Subcutaneous adipose tissue (tissue), 4 donors: ENCODE measurements around the gene DEDD. TPM values are rescaled to one million over a fixed set of nuclear protein-coding genes. Genes with fewer than 3 reads are reported as not detected.

Source experiments
- CTCF ChIP-seq: fragments of 450-650 bp; IDR thresholded peaks from one replicate; pipeline ENCODE4 v1.5.1; 2016; ENCODE audit warnings: low read depth, mild to moderate bottlenecking, control low read depth, antibody characterized with exemption, moderate library complexity
- small RNA-seq: library from RNA; depleted of rRNA; stranded (forward); fragments of <200 nt; gene quantifications from one replicate; pipeline ENCODE3, GENCODE V24; 2016
- total RNA-seq, 4 donors: library from RNA; depleted of rRNA; stranded (reverse); fragments of >200 nt; gene quantifications; one replicate each; pipeline ENCODE4 v1.1.0, GENCODE V29; 2016

The DEDD gene
- total RNA-seq, 4 donors from 2014 or later, result 25.2 to 36.8 (median 36.4) TPM

- TF ChIP-seq CTCF, result no peak
Measured at GRCh38 chr1:161074676-161075368, 57.6 kb downstream of the DEDD start.

- no peak for TF ChIP-seq CTCF
Measured at GRCh38 chr1:161073474-161074121, 58.9 kb downstream of the DEDD start.

- TF ChIP-seq CTCF, result no peak
Measured at GRCh38 chr1:161072751-161073449, 59.6 kb downstream of the DEDD start.

GRCh38 chr1:161071886-161072371 lies 60.5 kb downstream of the DEDD start:
- TF ChIP-seq CTCF, result no peak

Small RNA genes within 50 kb of the gene (small RNA-seq; reads per million reads assigned to genes)
- gene RF01225, result not detected

Other genes starting within 250 kb of the DEDD start
- gene ITLN1, start 247.5 kb downstream of the DEDD start, total RNA-seq, result 100 to 1,000 TPM in 1 of 4 donors, not detected in 3; 145 TPM
- gene ITLN2, start 177.9 kb downstream of the DEDD start, total RNA-seq, result not detected
- gene F11R, start 111.5 kb downstream of the DEDD start, total RNA-seq, result 100 to 1,000 TPM in 1 of 4 donors, 10 to 100 TPM in 3; 38.6 to 133 (median 51.5) TPM
- 10 to 100 TPM in 3 of 4 donors, 1 to 10 TPM in 1; 8.6 to 65.4 (median 43.8) TPM for gene TSTD1, start 93.7 kb downstream of the DEDD start, total RNA-seq
- 10 to 100 TPM; 40.1 to 81.4 (median 74.9) TPM for gene USF1, start 86.7 kb downstream of the DEDD start, total RNA-seq
- gene ARHGAP30, start 62.8 kb downstream of the DEDD start, total RNA-seq, result 10 to 100 TPM in 3 of 4 donors, 1 to 10 TPM in 1; 6.0 to 46.9 (median 17.6) TPM
- gene NECTIN4, start 43.1 kb downstream of the DEDD start, total RNA-seq, result 1 to 10 TPM in 1 of 4 donors, under 1 TPM in 1, not detected in 2; 0.22 to 2.4 TPM
- gene KLHDC9, start 34.3 kb downstream of the DEDD start, total RNA-seq, result 1 to 10 TPM in 2 of 4 donors, under 1 TPM in 1, not detected in 1; 0.68 to 4.8 (median 1.7) TPM
- gene PFDN2, start 14.6 kb downstream of the DEDD start, total RNA-seq, result 10 to 100 TPM; 35.0 to 57.1 (median 42.5) TPM
- 10 to 100 TPM; 20.4 to 41.1 (median 35.3) TPM for gene NIT1, start 14.6 kb downstream of the DEDD start, total RNA-seq
- 100 to 1,000 TPM in 1 of 4 donors, 10 to 100 TPM in 3; 41.8 to 109 (median 65.4) TPM for gene UFC1, start 21.3 kb upstream of the DEDD start, total RNA-seq
- 10 to 100 TPM in 2 of 4 donors, 1 to 10 TPM in 2; 8.8 to 19.6 (median 11.0) TPM for gene USP21, start 26.8 kb upstream of the DEDD start, total RNA-seq
- 10 to 100 TPM in 3 of 4 donors, 1 to 10 TPM in 1; 7.7 to 28.4 (median 17.8) TPM for gene PPOX, start 33.8 kb upstream of the DEDD start, total RNA-seq
- gene B4GALT3, start 44.8 kb upstream of the DEDD start, total RNA-seq, result 10 to 100 TPM; 11.7 to 25.3 (median 19.8) TPM
- 10 to 100 TPM; 16.8 to 79.3 (median 33.9) TPM for gene ADAMTS4, start 66.4 kb upstream of the DEDD start, total RNA-seq
- 100 to 1,000 TPM in 2 of 4 donors, 10 to 100 TPM in 2; 74.7 to 125 (median 106) TPM for gene NDUFS2, start 69.7 kb upstream of the DEDD start, total RNA-seq
- gene FCER1G, start 82.6 kb upstream of the DEDD start, total RNA-seq, result 100 to 1,000 TPM in 3 of 4 donors, 10 to 100 TPM in 1; 39.6 to 510 (median 152) TPM
- not detected for gene APOA2, start 91.0 kb upstream of the DEDD start, total RNA-seq
- gene TOMM40L, start 93.4 kb upstream of the DEDD start, total RNA-seq, result 10 to 100 TPM in 2 of 4 donors, 1 to 10 TPM in 2; 7.5 to 10.6 (median 9.9) TPM
- not detected for gene NR1I3, start 105.5 kb upstream of the DEDD start, total RNA-seq
- gene PCP4L1, start 126.1 kb upstream of the DEDD start, total RNA-seq, result not detected
- gene MPZ, start 177.3 kb upstream of the DEDD start, total RNA-seq, result 1 to 10 TPM; 2.4 to 7.8 (median 3.9) TPM
- 10 to 100 TPM; 27.1 to 41.8 (median 34.4) TPM for gene SDHC, start 181.7 kb upstream of the DEDD start, total RNA-seq
- gene CFAP126, start 235.2 kb upstream of the DEDD start, total RNA-seq, result not detected